H1 (cell line): ENCODE measurements around the gene DNAH8.

Source experiments
- CTCF ChIP-seq, 3 experiments: IDR thresholded peaks; 1 replicate in 2 of 3; 2 replicates in 1 of 3; pipeline versions ENCODE4 v1.5.1 to v1.6.1; 2011; ENCODE audit warnings: low read length in 3 of 3, mild to moderate bottlenecking in 3 of 3, inconsistent platforms in 2 of 3, low read depth in 1 of 3, moderate library complexity in 1 of 3; ENCODE audit not compliant: insufficient read depth in 1 of 3; ENCODE audit errors: control extremely low read depth in 1 of 3
- EGR1 ChIP-seq: IDR thresholded peaks from 2 replicates; pipeline ENCODE4 v1.6.1; 2011; ENCODE audit warnings: low read depth, low read length, borderline replicate concordance
- GABPA ChIP-seq: IDR thresholded peaks from 2 replicates; pipeline ENCODE4 v1.6.1; 2011; ENCODE audit warnings: mild to moderate bottlenecking, low read length, moderate library complexity, borderline replicate concordance; ENCODE audit not compliant: insufficient read depth
- NRF1 ChIP-seq: IDR thresholded peaks from 2 replicates; pipeline ENCODE4 v1.6.1; 2011; ENCODE audit warnings: mild to moderate bottlenecking, low read depth, low read length, improper control_type of control experiment
- POLR2A ChIP-seq, 2 experiments: IDR thresholded peaks; 1 replicate in 1 of 2; 2 replicates in 1 of 2; pipeline ENCODE4 v1.6.1; 2011; ENCODE audit warnings: low read depth in 2 of 2, low read length in 2 of 2, mild to moderate bottlenecking in 2 of 2; ENCODE audit errors: control extremely low read depth in 1 of 2
- POLR2AphosphoS5 ChIP-seq: IDR thresholded peaks from 2 replicates; pipeline ENCODE4 v1.6.1; 2011; ENCODE audit warnings: low read depth, low read length
- RFX5 ChIP-seq: IDR thresholded peaks from 2 replicates; pipeline ENCODE4 v1.6.1; 2011; ENCODE audit warnings: low read depth, low read length, improper control_type of control experiment, borderline replicate concordance
- SAP30 ChIP-seq: fragments of 300-600 bp; sonication (generic); IDR thresholded peaks from 2 replicates; pipeline ENCODE4 v1.7.1; 2012; ENCODE audit warnings: low read length, moderate library complexity, mild to moderate bottlenecking, inconsistent platforms; ENCODE audit not compliant: insufficient read depth, insufficient replicate concordance
- SP1 ChIP-seq: IDR thresholded peaks from 2 replicates; pipeline ENCODE4 v1.6.1; 2011; ENCODE audit warnings: low read depth, low read length
- TF ChIP-seq, protein P1 (sequence below): IDR thresholded peaks from 2 replicates; pipeline ENCODE4 v1.6.1; 2012; ENCODE audit warnings: inconsistent platforms

DNA sequence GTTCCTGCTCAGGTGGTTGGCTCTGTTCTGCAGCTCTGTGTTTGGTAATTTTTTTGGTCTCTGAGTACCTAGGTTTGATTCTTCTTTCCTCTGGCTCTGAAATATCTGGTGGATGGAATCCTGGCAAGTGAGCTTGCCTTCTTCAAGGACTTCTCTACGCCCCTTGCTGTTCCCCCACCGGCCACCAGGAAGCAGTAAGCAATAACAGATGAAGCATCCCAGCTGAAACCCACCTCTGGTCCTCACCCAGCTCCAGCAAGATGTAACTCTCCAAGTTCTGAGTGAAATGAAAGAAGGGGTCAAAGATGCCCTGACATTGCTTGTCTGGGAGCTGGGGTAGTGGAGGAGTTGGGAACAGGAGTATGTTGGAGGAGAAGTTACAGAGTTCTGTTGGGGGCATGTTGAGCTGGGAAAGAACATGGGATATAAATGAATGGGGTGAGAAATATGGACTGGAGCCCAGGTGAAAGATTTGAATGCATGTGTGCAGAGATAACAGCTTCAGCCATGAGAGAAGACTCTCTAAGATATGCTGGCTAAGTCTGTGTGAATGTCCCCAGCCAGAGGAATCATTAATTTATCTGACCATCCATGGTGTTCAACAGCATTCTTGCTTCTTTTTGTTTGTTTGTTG, 282.1 kb downstream of the DNAH8 start:
- TF ChIP-seq, protein P1, sequence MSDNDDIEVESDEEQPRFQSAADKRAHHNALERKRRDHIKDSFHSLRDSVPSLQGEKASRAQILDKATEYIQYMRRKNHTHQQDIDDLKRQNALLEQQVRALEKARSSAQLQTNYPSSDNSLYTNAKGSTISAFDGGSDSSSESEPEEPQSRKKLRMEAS, result no peak
- peak; percentile 88 to 94 (median 93) for TF ChIP-seq CTCF (IDR thresholded peaks at IDR 0.05; ENCODE audit: control extremely low read depth in 1 of 3, insufficient read depth in 1 of 3, low read depth in 1 of 3, low read length in 3 of 3)
- no peak for TF ChIP-seq EGR1
- TF ChIP-seq POLR2A (IDR thresholded peaks at IDR 0.05; ENCODE audit: control extremely low read depth in 1 of 2, low read depth in 2 of 2, low read length in 2 of 2), result no peak
- no peak for TF ChIP-seq NRF1
- no peak for TF ChIP-seq GABPA
- no peak for TF ChIP-seq POLR2AphosphoS5
- TF ChIP-seq SP1, result no peak
- no peak for TF ChIP-seq SAP30
- TF ChIP-seq RFX5, result no peak
